ENCODE data around the gene GRIN2A.

DNA sequence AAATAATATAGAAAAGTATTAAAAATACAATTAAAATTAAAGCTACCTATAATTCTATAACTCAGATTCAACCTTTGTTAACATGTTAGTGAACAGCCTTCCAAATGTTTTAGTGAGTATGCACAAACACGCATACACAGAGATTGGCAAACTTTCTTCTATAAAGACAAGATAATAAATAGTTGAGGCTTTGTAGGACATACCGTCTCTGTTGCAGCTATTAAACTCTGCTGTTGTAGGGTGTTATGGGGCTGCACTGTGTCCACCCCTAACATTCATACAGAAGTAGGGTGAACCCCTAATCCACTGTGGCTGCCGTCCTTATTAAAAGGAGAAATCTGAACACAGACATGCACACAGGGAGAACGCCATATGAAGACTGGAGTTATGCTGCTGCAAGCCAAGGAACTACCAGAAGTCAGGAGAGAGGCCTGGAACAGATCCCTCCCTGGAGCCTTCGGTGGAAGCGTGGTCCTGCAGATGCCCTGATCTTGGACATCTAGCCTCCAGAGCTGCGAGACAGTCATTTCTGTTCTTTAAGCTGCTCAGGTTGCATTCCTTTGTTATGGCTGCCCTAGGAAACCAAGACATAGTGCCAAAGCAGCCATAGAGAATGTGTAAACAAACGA, 383.2 kb downstream of the GRIN2A start:
- TF ChIP-seq CTCF (IDR thresholded peaks at IDR 0.05) = no peak
- no peak for TF ChIP-seq POLR2A (IDR thresholded peaks at IDR 0.05)
- no peak for TF ChIP-seq POLR2AphosphoS5 (IDR thresholded peaks at IDR 0.05)
- TF ChIP-seq EP300 (IDR thresholded peaks at IDR 0.05) = no peak
